KOPT-K1 (cell line): ENCODE measurements around the gene ATOH8.

Experiments used
- H3K27ac ChIP-seq: fragments of 200-600 bp; sonication (generic); 2 replicates; pipeline ENCODE4 v1.5.1; 2016; ENCODE audit warnings: antibody characterized with exemption, mild to moderate bottlenecking, low read depth, low read length; ENCODE audit not compliant: poor library complexity, severe bottlenecking
- H3K36me3 ChIP-seq: fragments of 200-600 bp; sonication (generic); 2 replicates; pipeline ENCODE4 v1.5.1; 2017; ENCODE audit warnings: antibody characterized with exemption, mild to moderate bottlenecking, low read length, moderate library complexity; ENCODE audit not compliant: insufficient read depth
- H3K9me3 ChIP-seq: fragments of 200-600 bp; sonication (generic); 2 replicates; pipeline ENCODE4 v1.5.1; 2017; ENCODE audit warnings: antibody characterized with exemption, low read length, mild to moderate bottlenecking; ENCODE audit not compliant: insufficient read depth, poor library complexity, severe bottlenecking

Gene ATOH8

DNA sequence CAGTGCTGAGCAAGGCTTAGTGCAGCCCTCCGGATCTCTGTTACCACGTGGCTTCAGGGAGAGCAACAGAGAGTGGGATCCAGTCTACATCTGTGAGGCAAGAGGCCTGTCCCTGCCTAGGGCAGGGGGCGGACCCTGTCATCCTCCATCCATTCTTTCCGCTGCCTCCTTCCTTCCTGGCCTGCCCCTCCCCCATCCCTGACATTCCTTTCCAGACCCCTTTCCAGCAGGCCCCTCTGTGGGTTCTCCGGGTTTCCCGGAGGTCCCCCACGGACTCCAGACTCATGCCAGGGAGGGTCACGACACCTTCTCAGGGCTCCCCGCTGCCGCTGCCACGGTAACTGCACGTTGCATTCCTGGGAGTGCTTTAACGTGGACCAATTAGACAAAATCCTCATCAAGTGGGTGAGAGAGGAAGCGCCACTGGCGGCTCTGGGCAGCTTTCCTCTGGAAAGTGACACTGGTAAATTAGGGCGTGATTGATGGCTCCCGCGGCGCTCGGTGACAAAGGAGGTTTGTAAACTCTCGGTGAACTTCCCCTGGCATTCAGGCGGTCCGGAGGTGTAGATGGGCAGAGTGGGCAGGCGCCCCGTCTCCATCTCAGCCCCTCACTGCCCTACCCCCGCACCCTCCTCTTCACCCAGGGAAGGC, 11.4 kb downstream of the ATOH8 start:
- H3K27ac ChIP-seq = no peak overlapping the region
- H3K9me3 ChIP-seq = no peaks in the 10 kb centered on the region

DNA sequence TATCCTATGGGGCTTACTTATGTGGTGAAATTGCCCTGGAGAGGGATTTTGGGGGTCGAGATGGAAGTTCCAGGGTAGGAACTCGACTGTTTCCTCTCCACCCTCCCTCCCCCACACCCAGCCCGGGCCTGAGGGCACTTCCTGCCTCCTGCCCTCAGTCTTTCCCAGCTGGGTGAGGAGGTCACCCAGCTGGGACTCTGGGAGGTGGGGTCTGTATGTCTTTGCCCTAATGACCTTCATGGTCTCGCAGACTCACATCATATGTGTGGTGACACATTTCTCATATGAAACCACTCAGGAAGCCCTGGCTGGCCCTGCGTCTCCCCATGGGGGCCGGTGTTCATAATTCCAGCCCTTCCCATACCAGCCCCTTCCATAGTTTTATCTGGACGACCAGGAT, 12.4 kb downstream of the ATOH8 start:
- H3K27ac ChIP-seq = no peak overlapping the region
- H3K36me3 ChIP-seq = no peaks in the 10 kb centered on the region
- no peaks in the 10 kb centered on the region for H3K9me3 ChIP-seq

More for the DNA sequence above, 11.4 kb downstream of the ATOH8 start:
- H3K36me3 ChIP-seq = no peaks in the 10 kb centered on the region

DNA sequence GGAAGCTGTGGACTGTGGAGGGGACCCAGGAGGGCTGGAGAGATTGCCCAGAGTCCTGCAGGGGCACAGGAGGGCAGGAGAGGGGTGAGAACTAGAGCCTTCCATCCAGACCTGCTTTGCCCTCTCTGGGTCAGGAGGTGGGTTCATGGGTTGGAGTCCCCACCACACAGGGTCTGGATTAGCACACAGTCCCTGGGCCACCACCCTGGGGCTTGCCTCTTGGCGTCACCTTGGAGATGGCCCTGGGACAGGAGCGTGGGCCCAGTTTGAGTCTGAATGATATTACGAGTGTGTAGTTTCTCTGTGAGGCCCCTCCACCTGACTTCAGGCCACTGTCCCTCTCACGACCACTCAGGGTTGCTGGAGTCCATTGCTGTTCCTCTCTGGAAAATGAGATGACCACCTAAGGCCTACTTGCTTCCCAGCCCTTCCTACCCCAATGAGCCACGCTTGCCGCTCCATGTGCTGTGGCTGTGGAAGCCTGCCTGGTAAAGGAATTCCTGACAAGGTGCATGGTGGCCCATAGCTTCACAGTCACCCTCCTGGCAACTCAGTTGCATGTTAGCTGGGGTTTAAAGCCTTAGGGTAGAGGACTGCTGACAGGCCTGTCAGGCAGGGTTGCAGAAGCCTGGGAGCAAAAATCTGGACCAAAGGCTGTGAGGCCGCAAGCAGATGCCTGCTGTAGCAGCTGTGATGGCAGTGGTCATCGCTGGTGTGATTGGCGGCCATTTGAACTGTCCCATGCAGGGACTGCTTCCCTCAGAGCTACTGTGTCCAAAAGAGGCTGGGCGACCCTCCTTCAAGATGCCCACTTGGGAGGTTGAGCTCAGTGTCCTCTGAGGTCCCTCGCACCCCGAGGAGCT, 14.2 kb downstream of the ATOH8 start:
- Histone ChIP-seq H3K9me3 (no peaks in the 10 kb centered on the region), H3K27ac (no peak overlapping the region), H3K36me3 (no peaks in the 10 kb centered on the region)

DNA sequence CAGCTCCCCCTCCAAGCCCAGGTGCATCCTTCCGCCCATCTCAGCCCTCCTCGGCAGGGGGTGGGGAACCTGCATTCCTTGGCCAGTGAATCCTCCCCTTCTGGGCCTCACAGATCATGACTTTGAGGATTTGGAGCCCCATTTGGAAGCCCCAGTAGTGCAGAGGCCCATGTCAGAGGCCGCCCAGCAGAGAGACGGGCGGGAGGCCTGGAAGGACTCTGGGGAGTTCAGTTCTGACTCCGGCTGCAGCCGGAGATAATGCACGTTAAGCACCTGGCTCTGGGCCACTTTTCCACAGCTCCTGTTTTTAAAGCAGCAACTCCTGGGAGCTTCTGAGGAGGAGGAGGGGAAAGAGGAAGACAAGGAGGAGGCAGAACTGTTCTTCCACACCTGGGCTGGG, 14.9 kb downstream of the ATOH8 start:
- H3K27ac ChIP-seq = no peak overlapping the region
- no peaks in the 10 kb centered on the region for H3K36me3 ChIP-seq
- no peaks in the 10 kb centered on the region for H3K9me3 ChIP-seq

DNA sequence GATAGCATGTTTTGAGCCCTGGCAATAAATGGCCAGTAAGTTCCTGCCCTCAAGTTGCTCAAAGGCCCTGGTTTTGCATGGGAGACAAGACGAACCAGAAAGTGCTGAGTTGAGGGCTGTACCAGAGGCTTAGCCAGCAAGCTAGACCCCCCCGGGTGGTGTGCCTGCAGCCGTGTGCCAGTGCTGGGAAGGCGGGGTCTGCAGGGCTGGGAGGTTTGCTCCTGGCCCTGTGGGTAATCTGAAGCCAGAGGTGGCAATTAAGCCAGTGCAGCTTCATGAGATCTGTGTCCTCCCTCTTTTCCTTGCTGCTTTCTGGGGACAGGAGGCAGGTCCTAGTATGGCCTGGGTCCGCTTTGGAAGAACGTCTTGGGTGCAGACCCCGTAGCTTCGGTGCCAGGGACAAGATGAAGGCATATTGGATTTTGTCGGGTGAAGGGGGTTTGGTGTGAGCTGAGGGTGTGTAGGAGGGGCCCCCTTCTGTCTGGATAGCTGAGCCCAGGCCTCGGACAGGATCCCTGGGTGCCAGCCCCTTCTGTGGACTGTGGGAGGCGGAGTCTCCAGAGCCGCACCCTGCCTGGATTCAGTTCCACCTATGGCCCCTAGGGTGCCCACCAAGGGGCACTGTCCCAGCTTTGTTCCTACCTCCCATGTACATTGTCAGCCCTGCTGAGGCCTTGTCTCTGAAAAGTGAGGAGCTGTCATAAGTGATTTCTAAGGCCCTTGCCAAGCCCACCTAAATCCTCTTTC, 15.6 kb downstream of the ATOH8 start:
- no peaks in the 10 kb centered on the region for H3K36me3 ChIP-seq
- no peaks in the 10 kb centered on the region for H3K9me3 ChIP-seq
- no peak overlapping the region for H3K27ac ChIP-seq

DNA sequence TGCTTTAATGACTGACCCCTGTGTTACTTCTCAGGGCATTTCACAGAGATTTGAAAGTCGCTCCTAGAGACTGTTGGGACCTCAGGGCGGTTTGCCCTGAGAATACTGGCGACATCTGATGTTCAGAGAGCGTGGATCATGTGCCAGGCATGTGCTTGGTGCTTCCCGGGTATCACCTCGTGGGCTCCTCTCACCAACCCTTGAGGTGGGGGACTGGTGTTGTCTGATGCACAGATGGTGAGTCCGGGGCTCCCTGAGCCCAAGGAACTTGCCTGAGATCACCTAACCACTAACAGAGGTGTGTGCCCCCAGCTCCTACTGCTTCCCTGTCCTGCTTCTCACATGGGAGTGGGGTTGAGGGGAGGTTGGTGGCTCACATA, 16.2 kb downstream of the ATOH8 start:
- Histone ChIP-seq H3K36me3 (no peaks in the 10 kb centered on the region), H3K27ac (no peak overlapping the region), H3K9me3 (no peaks in the 10 kb centered on the region)

DNA sequence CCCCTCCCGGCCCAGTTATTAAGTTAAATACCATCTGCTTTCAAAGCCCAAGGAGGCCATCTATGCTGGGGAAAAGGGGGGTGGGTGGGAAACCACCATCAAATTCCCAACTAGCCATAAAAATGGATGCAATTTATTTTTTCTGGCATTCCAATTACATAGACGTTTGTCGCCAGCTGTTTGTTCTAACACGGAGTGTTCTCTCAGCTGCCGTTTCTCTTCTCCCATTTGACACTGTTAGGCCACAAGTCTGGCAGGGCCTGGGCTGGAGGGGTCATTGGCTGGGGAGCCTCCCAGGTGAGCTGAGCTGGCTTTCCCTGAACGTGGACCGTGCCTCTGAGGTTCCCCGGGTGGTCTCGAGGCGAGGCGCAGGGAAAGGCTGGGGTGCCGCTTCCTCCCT, 16.6 kb downstream of the ATOH8 start:
- Histone ChIP-seq H3K36me3 (no peaks in the 10 kb centered on the region), H3K27ac (no peak overlapping the region), H3K9me3 (no peaks in the 10 kb centered on the region)

DNA sequence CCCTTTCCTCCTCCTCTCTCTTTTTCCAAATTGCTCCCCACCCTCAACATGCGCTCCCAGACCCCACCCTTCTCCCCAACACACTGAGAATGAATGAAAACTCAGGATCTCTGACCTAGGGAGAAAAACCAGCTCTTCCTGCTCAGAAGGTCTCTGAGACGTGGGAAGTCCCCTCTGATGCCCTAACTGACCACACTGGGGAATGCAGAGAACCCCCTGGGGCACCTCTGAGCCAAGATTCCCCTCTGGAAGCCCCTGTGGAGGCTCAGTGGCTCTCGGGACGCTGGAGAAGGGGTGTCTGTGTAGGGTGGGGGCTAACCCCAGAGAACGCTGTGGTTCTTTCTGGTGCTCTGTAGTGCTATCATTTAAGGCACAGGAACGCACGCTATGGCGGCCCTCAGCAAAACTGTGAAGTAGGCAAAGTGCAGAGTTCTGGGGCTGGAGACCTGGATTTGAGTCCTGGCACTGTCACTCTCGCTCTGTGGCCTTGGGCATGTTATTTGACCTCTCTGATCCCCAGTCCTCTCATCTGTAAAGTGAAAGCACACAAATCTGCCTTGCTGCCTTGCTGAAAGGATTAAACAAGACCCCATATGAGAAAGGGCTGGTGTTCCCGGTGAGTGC, 17.1 kb downstream of the ATOH8 start:
- no peak overlapping the region for H3K27ac ChIP-seq
- H3K9me3 ChIP-seq = no peaks in the 10 kb centered on the region
- H3K36me3 ChIP-seq = no peaks in the 10 kb centered on the region

DNA sequence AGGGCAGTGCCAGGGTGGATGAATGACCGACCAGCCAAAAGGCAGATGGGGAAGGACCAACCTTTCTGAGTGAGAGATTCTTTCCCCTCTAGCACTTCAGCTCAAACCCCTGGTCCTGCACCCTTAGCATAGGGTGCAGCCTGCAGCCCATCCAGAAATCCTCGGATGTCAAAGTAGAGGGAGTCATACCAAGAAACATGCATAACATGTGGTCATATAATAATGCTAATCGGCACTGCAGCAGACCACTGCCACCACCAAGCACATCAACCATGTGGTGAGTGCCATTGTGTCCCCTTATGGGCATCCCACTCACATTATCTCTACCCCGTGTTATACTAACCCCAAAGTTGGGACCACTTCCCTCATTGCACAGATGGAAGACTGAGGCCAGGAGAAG, 17.7 kb downstream of the ATOH8 start:
- H3K27ac ChIP-seq = no peak overlapping the region

DNA sequence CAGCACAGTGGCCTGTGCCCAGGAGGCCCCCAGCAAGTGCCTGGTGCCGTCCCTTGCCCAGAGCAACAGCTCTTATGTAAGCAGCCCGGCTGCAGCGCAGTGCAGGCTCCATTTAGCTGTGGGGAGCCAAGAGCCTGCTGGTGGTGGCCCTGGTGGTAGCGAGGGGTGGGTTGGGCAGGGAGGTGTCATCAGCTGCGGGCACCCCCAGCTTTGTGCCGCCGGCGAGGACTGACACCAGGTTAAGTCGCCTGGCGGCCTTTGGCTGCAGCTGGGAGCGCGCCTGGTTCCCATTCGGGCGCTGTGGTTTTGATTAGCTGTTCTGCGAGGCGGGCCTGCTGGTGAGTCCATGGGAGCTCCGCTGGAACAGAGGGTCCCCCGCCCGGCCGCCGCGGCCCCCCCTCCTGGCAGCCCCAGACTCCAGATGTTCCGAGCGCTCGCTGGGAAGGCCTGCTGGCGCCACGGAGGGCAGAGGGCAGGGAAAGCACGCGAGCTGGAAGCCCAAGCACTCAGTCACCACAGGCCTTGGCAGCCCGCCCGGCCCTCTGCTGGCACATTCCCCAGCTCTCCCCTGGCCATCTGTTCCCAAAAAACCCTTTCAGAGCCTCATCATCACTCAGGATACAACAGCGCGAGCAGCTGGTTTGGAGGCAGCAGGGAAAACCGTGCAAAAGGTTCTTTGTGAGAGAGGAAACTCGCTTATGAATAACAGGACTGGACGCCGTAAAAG, 18.4 kb downstream of the ATOH8 start:
- Histone ChIP-seq H3K9me3 (no peaks in the 10 kb centered on the region), H3K27ac (no peak overlapping the region), H3K36me3 (no peaks in the 10 kb centered on the region)

More for the DNA sequence above, 17.7 kb downstream of the ATOH8 start:
- Histone ChIP-seq H3K36me3 (no peaks in the 10 kb centered on the region), H3K9me3 (no peaks in the 10 kb centered on the region)

DNA sequence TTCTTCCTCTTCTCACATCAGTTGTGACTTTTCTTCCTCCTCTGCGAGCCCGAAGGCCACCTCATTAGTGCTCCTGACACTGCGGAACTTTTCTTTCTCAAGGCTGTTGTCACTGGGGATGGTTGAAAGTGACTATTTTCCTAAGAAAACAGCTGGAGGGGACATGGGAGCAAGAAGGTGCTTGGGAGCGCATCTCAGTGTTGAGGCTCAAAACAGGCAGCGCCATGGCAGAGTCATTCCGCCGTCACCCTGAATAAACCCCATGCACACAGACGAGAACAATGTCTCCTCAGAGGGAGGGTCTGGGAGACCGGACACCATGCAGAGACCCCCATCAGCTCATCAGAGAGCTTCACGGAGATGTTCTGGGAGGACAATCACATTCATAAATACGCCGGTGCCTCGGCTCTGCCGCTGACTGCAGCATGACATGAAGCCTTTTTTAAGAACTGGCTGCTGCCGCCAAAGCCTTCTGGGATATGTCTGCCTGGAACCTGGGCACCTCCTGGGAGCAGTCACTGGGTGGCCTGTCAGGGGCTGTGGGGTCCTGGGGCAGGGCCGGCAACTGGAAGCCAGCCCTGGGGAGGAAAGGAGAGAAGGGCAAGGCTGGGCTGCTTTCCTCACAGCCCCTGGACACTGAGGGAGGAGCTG, 19.2 kb downstream of the ATOH8 start:
- Histone ChIP-seq H3K27ac (no peak overlapping the region), H3K9me3 (no peaks in the 10 kb centered on the region), H3K36me3 (no peaks in the 10 kb centered on the region)

DNA sequence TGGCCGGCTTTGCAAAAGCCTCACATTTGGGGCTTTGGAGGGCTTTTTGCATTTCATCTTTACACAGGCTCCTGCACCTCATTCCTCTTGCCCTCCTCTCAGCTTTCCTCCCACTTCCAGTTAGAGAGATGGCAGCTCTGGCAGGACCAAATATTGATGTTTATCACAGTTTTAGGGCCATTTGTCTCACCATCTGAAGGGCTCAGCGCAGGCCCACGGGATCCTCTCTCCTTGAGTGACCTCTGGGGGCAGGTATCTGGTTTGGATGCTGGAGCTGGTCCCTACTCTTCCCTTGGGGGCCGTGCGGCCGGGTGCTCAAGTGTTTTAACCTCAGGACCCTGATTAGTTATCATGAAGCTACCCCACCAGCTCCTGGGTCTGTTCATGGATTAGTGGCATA, 19.9 kb downstream of the ATOH8 start:
- Histone ChIP-seq H3K36me3 (no peaks in the 10 kb centered on the region), H3K27ac (no peak overlapping the region), H3K9me3 (no peaks in the 10 kb centered on the region)

DNA sequence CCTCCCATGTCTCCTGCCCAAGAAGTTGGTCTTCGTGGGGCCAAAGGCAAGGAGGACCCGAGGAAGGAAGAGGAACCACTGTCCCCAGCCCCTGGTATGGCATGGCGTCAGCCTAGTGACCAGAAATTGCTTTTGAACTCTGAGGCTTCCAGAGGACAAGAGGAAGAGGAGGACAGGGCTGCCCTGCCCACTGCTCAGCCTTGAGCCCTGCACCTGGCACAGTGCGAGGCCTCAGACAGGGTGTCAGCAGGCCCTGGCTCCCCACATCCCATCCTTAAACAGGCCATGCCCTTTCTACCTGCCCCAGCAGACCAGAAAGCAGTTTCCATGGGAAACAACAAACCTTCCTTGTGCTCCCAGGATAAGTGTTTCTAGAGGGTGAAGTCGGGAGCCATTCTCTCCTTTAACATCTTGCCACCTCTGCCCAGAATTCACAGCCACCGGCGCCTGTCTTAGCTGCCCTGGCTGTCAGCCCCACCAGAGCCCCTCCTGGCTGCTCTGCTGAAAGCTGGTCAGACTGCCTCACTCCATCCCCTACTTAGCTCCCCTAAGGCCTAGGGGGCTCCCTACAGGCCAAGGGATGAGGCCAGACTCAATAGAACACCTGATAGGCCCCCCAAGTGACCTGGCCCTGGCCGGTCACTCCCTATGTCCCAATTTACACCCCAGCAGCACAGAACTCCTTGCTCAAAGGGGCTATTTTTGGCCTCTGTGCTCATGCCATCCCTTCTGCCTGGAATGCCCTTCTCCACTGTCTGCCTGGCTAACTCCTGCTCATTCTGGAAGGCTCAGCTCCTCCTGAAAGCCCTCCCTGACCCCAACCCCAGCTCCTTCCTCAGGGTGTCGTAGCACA, 20.6 kb downstream of the ATOH8 start:
- Histone ChIP-seq H3K27ac (no peak overlapping the region), H3K9me3 (no peaks in the 10 kb centered on the region), H3K36me3 (no peaks in the 10 kb centered on the region)
